ENCODE measurements around the gene TFF2.

The TFF2 gene

GRCh38 chr21:42307106-42307505, 43.7 kb downstream of the TFF2 start:
- H3K27ac ChIP-seq (ENCODE audit: insufficient read depth, low read length, poor library complexity, severe bottlenecking) = no peak overlapping the region
- no peaks in the 10 kb centered on the region for H3K9me3 ChIP-seq (ENCODE audit: control insufficient read depth, low read length)
- no peaks in the 10 kb centered on the region for H3K4me1 ChIP-seq (ENCODE audit: control insufficient read depth, insufficient read depth, low read length, poor library complexity, severe bottlenecking)
- H3K36me3 ChIP-seq (ENCODE audit: control insufficient read depth, insufficient read depth, low read length) = no peaks in the 10 kb centered on the region
- H3K4me3 ChIP-seq (ENCODE audit: insufficient read depth, low read depth, low read length, poor library complexity, severe bottlenecking) = no peak overlapping the region
- DNase-seq = no peak
- H3K27me3 ChIP-seq (replicated peaks; ENCODE audit: control insufficient read depth, insufficient read depth, low read length, poor library complexity, severe bottlenecking) = no peaks in the 10 kb centered on the region

- H3K4me3 ChIP-seq (ENCODE audit: insufficient read depth, low read depth, low read length, poor library complexity, severe bottlenecking) = no peak overlapping the region
- no peaks in the 10 kb centered on the region for H3K36me3 ChIP-seq (ENCODE audit: control insufficient read depth, insufficient read depth, low read length)
- H3K27me3 ChIP-seq (replicated peaks; ENCODE audit: control insufficient read depth, insufficient read depth, low read length, poor library complexity, severe bottlenecking) = no peaks in the 10 kb centered on the region
- H3K4me1 ChIP-seq (ENCODE audit: control insufficient read depth, insufficient read depth, low read length, poor library complexity, severe bottlenecking) = no peaks in the 10 kb centered on the region
- H3K27ac ChIP-seq (ENCODE audit: insufficient read depth, low read length, poor library complexity, severe bottlenecking) = no peak overlapping the region
- DNase-seq = no peak
- no peaks in the 10 kb centered on the region for H3K9me3 ChIP-seq (ENCODE audit: control insufficient read depth, low read length)
Measured at GRCh38 chr21:42306366-42307035, 44.3 kb downstream of the TFF2 start.

GRCh38 chr21:42305707-42306147, 45.1 kb downstream of the TFF2 start:
- Histone ChIP-seq H3K9me3 (ENCODE audit: control insufficient read depth, low read length) (no peaks in the 10 kb centered on the region), H3K4me1 (ENCODE audit: control insufficient read depth, insufficient read depth, low read length, poor library complexity, severe bottlenecking) (no peaks in the 10 kb centered on the region)
- DNase-seq = no peak

GRCh38 chr21:42304556-42305454, 46.0 kb downstream of the TFF2 start:
- no peak overlapping the region for H3K27ac ChIP-seq (ENCODE audit: insufficient read depth, low read length, poor library complexity, severe bottlenecking)
- H3K9me3 ChIP-seq (ENCODE audit: control insufficient read depth, low read length) = no peaks in the 10 kb centered on the region
- no peak for DNase-seq
- H3K27me3 ChIP-seq (replicated peaks; ENCODE audit: control insufficient read depth, insufficient read depth, low read length, poor library complexity, severe bottlenecking) = no peaks in the 10 kb centered on the region
- H3K4me3 ChIP-seq (ENCODE audit: insufficient read depth, low read depth, low read length, poor library complexity, severe bottlenecking) = no peak overlapping the region
- H3K36me3 ChIP-seq (ENCODE audit: control insufficient read depth, insufficient read depth, low read length) = no peaks in the 10 kb centered on the region
- no peaks in the 10 kb centered on the region for H3K4me1 ChIP-seq (ENCODE audit: control insufficient read depth, insufficient read depth, low read length, poor library complexity, severe bottlenecking)

More at GRCh38 chr21:42305707-42306147, 45.1 kb downstream of the TFF2 start:
- Histone ChIP-seq H3K36me3 (ENCODE audit: control insufficient read depth, insufficient read depth, low read length) (no peaks in the 10 kb centered on the region), H3K4me3 (ENCODE audit: insufficient read depth, low read depth, low read length, poor library complexity, severe bottlenecking) (no peak overlapping the region), H3K27ac (ENCODE audit: insufficient read depth, low read length, poor library complexity, severe bottlenecking) (no peak overlapping the region), H3K27me3 (replicated peaks; ENCODE audit: control insufficient read depth, insufficient read depth, low read length, poor library complexity, severe bottlenecking) (no peaks in the 10 kb centered on the region)

- Histone ChIP-seq H3K4me3 (ENCODE audit: insufficient read depth, low read depth, low read length, poor library complexity, severe bottlenecking) (no peak overlapping the region), H3K36me3 (ENCODE audit: control insufficient read depth, insufficient read depth, low read length) (no peaks in the 10 kb centered on the region), H3K27ac (ENCODE audit: insufficient read depth, low read length, poor library complexity, severe bottlenecking) (no peak overlapping the region), H3K9me3 (ENCODE audit: control insufficient read depth, low read length) (no peaks in the 10 kb centered on the region), H3K4me1 (ENCODE audit: control insufficient read depth, insufficient read depth, low read length, poor library complexity, severe bottlenecking) (no peaks in the 10 kb centered on the region), H3K27me3 (replicated peaks; ENCODE audit: control insufficient read depth, insufficient read depth, low read length, poor library complexity, severe bottlenecking) (no peaks in the 10 kb centered on the region)
- DNase-seq = no peak
Measured at GRCh38 chr21:42303443-42303842, 47.4 kb downstream of the TFF2 start.

- no peak for DNase-seq
- no peaks in the 10 kb centered on the region for H3K36me3 ChIP-seq (ENCODE audit: control insufficient read depth, insufficient read depth, low read length)
- no peaks in the 10 kb centered on the region for H3K9me3 ChIP-seq (ENCODE audit: control insufficient read depth, low read length)
- H3K27ac ChIP-seq (ENCODE audit: insufficient read depth, low read length, poor library complexity, severe bottlenecking) = no peak overlapping the region
- H3K4me1 ChIP-seq (ENCODE audit: control insufficient read depth, insufficient read depth, low read length, poor library complexity, severe bottlenecking) = no peaks in the 10 kb centered on the region
- H3K27me3 ChIP-seq (replicated peaks; ENCODE audit: control insufficient read depth, insufficient read depth, low read length, poor library complexity, severe bottlenecking) = no peaks in the 10 kb centered on the region
- H3K4me3 ChIP-seq (ENCODE audit: insufficient read depth, low read depth, low read length, poor library complexity, severe bottlenecking) = no peak overlapping the region
Measured at GRCh38 chr21:42302794-42303193, 48.0 kb downstream of the TFF2 start.

- DNase-seq = no peak
- Histone ChIP-seq H3K36me3 (ENCODE audit: control insufficient read depth, insufficient read depth, low read length) (no peaks in the 10 kb centered on the region), H3K27me3 (replicated peaks; ENCODE audit: control insufficient read depth, insufficient read depth, low read length, poor library complexity, severe bottlenecking) (no peaks in the 10 kb centered on the region), H3K27ac (ENCODE audit: insufficient read depth, low read length, poor library complexity, severe bottlenecking) (no peak overlapping the region), H3K4me1 (ENCODE audit: control insufficient read depth, insufficient read depth, low read length, poor library complexity, severe bottlenecking) (no peaks in the 10 kb centered on the region), H3K9me3 (ENCODE audit: control insufficient read depth, low read length) (no peaks in the 10 kb centered on the region), H3K4me3 (ENCODE audit: insufficient read depth, low read depth, low read length, poor library complexity, severe bottlenecking) (no peak overlapping the region)
Measured at GRCh38 chr21:42302076-42302650, 48.6 kb downstream of the TFF2 start.

- H3K4me3 ChIP-seq (ENCODE audit: insufficient read depth, low read depth, low read length, poor library complexity, severe bottlenecking) = no peak overlapping the region
Measured at GRCh38 chr21:42301371-42302075, 49.3 kb downstream of the TFF2 start.

GRCh38 chr21:42300956-42301355, 49.8 kb downstream of the TFF2 start:
- H3K27me3 ChIP-seq (replicated peaks; ENCODE audit: control insufficient read depth, insufficient read depth, low read length, poor library complexity, severe bottlenecking) = no peaks in the 10 kb centered on the region
- no peaks in the 10 kb centered on the region for H3K9me3 ChIP-seq (ENCODE audit: control insufficient read depth, low read length)
- no peak overlapping the region for H3K27ac ChIP-seq (ENCODE audit: insufficient read depth, low read length, poor library complexity, severe bottlenecking)
- no peak for DNase-seq
- H3K4me1 ChIP-seq (ENCODE audit: control insufficient read depth, insufficient read depth, low read length, poor library complexity, severe bottlenecking) = no peaks in the 10 kb centered on the region
- no peak overlapping the region for H3K4me3 ChIP-seq (ENCODE audit: insufficient read depth, low read depth, low read length, poor library complexity, severe bottlenecking)
- no peaks in the 10 kb centered on the region for H3K36me3 ChIP-seq (ENCODE audit: control insufficient read depth, insufficient read depth, low read length)

More at GRCh38 chr21:42301371-42302075, 49.3 kb downstream of the TFF2 start:
- Histone ChIP-seq H3K27ac (ENCODE audit: insufficient read depth, low read length, poor library complexity, severe bottlenecking) (no peak overlapping the region), H3K27me3 (replicated peaks; ENCODE audit: control insufficient read depth, insufficient read depth, low read length, poor library complexity, severe bottlenecking) (no peaks in the 10 kb centered on the region), H3K36me3 (ENCODE audit: control insufficient read depth, insufficient read depth, low read length) (no peaks in the 10 kb centered on the region), H3K9me3 (ENCODE audit: control insufficient read depth, low read length) (no peaks in the 10 kb centered on the region), H3K4me1 (ENCODE audit: control insufficient read depth, insufficient read depth, low read length, poor library complexity, severe bottlenecking) (no peaks in the 10 kb centered on the region)
- DNase-seq = no peak
